PFSK-1 (cell line): ENCODE data around the gene ABHD6.

Experiments
- POLR2AphosphoS5 ChIP-seq: IDR thresholded peaks from 2 replicates; pipeline ENCODE4 v1.6.1; 2012; ENCODE audit warnings: low read depth, mild to moderate bottlenecking, control low read depth, low read length, moderate library complexity
- SIN3A ChIP-seq: IDR thresholded peaks from 2 replicates; pipeline ENCODE4 v1.6.1; 2012; ENCODE audit warnings: mild to moderate bottlenecking, low read length, moderate library complexity, borderline replicate concordance; ENCODE audit not compliant: insufficient read depth

DNA sequence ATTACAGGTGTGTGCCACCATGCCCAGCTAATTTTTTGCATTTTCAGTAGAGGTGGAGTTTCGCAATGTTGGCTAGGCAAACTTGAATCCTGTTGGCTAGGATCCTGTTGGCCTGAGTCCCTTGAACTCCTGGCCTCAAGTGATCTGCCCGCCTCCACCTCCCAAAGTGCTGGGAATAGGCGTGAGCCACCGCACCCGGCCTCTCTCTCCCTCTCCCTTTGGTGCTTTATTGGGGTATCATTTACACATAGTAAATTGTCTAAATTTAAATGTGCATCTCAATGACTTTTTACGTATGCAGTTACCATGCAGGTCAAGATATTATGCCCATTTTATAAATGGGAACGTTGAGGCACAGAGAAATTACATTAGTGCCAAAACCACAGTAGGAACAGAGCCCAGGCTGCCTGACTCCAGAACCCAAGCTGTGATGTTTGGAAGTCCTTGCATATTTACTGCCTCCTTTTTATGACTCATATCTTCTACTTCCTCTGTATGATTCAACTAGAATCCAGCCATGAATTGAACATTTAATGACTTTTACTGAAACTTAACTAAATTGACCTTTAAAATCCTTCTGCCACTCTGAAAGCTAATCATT, 34.4 kb downstream of the ABHD6 start:
- TF ChIP-seq SIN3A (no peak), POLR2AphosphoS5 (no peak)
